HG03439 (cell line): ENCODE data around the gene MTSS2.
"Not testable (repeated sequence)": the region's sequence is repeated elsewhere in the genome, so short reads cannot be mapped to it uniquely, and the experiment has no call there.

Source experiments
- ATAC-seq: cut with Tn5 transposase; IDR thresholded peaks from one replicate; pipeline ENCODE4 v1.9.1; 2021; ENCODE audit warnings: mild to moderate bottlenecking, moderate library complexity; ENCODE audit not compliant: unreplicated experiment

MTSS2 gene

GRCh38 chr16:70656712-70657263, 29.1 kb downstream of the MTSS2 start:
- no peak for ATAC-seq

- no peak for ATAC-seq
Observed at GRCh38 chr16:70656065-70656711, 29.7 kb downstream of the MTSS2 start.

GRCh38 chr16:70653809-70654771, 31.8 kb downstream of the MTSS2 start:
- ATAC-seq: no peak

- ATAC-seq: no peak
Observed at GRCh38 chr16:70653406-70653805, 32.4 kb downstream of the MTSS2 start.

GRCh38 chr16:70652322-70652721, 33.5 kb downstream of the MTSS2 start:
- no peak for ATAC-seq

- no peak for ATAC-seq
Observed at GRCh38 chr16:70651524-70651923, 34.3 kb downstream of the MTSS2 start.

GRCh38 chr16:70650216-70650615, 35.6 kb downstream of the MTSS2 start:
- no peak for ATAC-seq

GRCh38 chr16:70649300-70649699, 36.6 kb downstream of the MTSS2 start:
- ATAC-seq: no peak

GRCh38 chr16:70648606-70649005, 37.2 kb downstream of the MTSS2 start:
- no peak for ATAC-seq

GRCh38 chr16:70647441-70648359, 38.2 kb downstream of the MTSS2 start:
- ATAC-seq: no peak

GRCh38 chr16:70646260-70647241, 39.3 kb downstream of the MTSS2 start, which contains the start of gene IL34:
Gene IL34, plus strand, starts transcription at chr16:70646559. Its CDS starts 389 bp downstream, at chr16:70646948.
- no peak for ATAC-seq

GRCh38 chr16:70644763-70645597, 40.9 kb downstream of the MTSS2 start:
- no peak for ATAC-seq

- not testable (repeated sequence) for ATAC-seq
Observed at GRCh38 chr16:70643264-70643663, 42.6 kb downstream of the MTSS2 start.

- no peak for ATAC-seq
Observed at GRCh38 chr16:70642633-70643032, 43.2 kb downstream of the MTSS2 start.

- no peak for ATAC-seq
Observed at GRCh38 chr16:70638814-70639792, 46.8 kb downstream of the MTSS2 start.
